SK-N-SH (cell line): Measurements from ENCODE around the gene SP3. TPM values are rescaled to one million over a fixed set of nuclear protein-coding genes. Genes with fewer than 3 reads are reported as not detected.

Experiments used
- CTCF ChIA-PET: fragments of 300-600, 350-600 bp; formaldehyde crosslinking; extraction: SDS; loops from one replicate; lab custom pipeline; 2021; lab: Yijun Ruan, JAX
- POLR2A ChIA-PET: fragments of 350-600 bp; sonication (Branson Sonifier 250); formaldehyde crosslinking; extraction: SDS; loops from one replicate; lab custom pipeline; 2020; ENCODE audit warnings: antibody characterized with exemption, inconsistent platforms; lab: Yijun Ruan, JAX
- DNase-seq: peaks from one replicate; pipeline ENCODE4 v3.0.0; 2012
- H2AFZ ChIP-seq: fragments of 200-600 bp; sonication (generic); 2 replicates; pipeline ENCODE4 v1.8.1; 2016; ENCODE audit warnings: antibody characterized with exemption, mild to moderate bottlenecking, low read depth
- H3F3A ChIP-seq: fragments of 200-600 bp; sonication (generic); replicated peaks from 2 replicates; pipeline ENCODE3; 2016; ENCODE audit warnings: antibody characterized with exemption, mild to moderate bottlenecking; ENCODE audit not compliant: insufficient read depth
- H3K27ac ChIP-seq, 2 experiments: fragments of 200-500 bp in 1 of 2; fragments of 200-600 bp in 1 of 2; sonication (Bioruptor generic) in 1 of 2; sonication (generic), shearing (Covaris generic) in 1 of 2; 2 replicates each; pipeline versions ENCODE4 v1.5.1 to v1.6.1; 2014 to 2016; ENCODE audit warnings: low read depth in 2 of 2, inconsistent platforms in 1 of 2, low read length in 1 of 2, mild to moderate bottlenecking in 1 of 2, mixed read lengths in 1 of 2
- H3K27me3 ChIP-seq: fragments of 200-600 bp; sonication (generic), shearing (Covaris generic); 2 replicates; pipeline ENCODE4 v1.6.1; 2016; ENCODE audit warnings: mixed run types; ENCODE audit not compliant: insufficient read depth
- H3K36me3 ChIP-seq, 2 experiments: fragments of 200-500 bp in 1 of 2; fragments of 200-600 bp in 1 of 2; sonication (Bioruptor generic) in 1 of 2; sonication (generic) in 1 of 2; replicated peaks in 1 of 2; 2 replicates each; pipeline versions ENCODE3 to v1.5.1; 2014 to 2016; ENCODE audit warnings: low read length in 1 of 2, mild to moderate bottlenecking in 1 of 2; ENCODE audit not compliant: insufficient read depth in 2 of 2, control insufficient read depth in 1 of 2
- H3K4me1 ChIP-seq, 2 experiments: fragments of 200-500 bp in 1 of 2; fragments of 200-600 bp in 1 of 2; sonication (Bioruptor generic) in 1 of 2; sonication (generic), shearing (Covaris generic) in 1 of 2; 2 replicates each; pipeline versions ENCODE4 v1.5.1 to v1.6.1; 2014 to 2016; ENCODE audit warnings: low read depth in 1 of 2, low read length in 1 of 2, mixed run types in 1 of 2; ENCODE audit not compliant: insufficient read depth in 2 of 2, control insufficient read depth in 1 of 2
- H3K4me2 ChIP-seq: fragments of 200-600 bp; sonication (generic), shearing (Covaris generic); 2 replicates; pipeline ENCODE4 v1.6.1; 2017; ENCODE audit warnings: mixed run types
- H3K4me3 ChIP-seq, 2 experiments: fragments of 200-500 bp in 1 of 2; fragments of 200-600 bp in 1 of 2; sonication (Bioruptor generic) in 1 of 2; sonication (generic), shearing (Covaris generic) in 1 of 2; 2 replicates each; pipeline versions ENCODE4 v1.5.1 to v1.8.1; 2014 to 2016; ENCODE audit warnings: low read depth in 2 of 2, inconsistent platforms in 1 of 2, low read length in 1 of 2, mild to moderate bottlenecking in 1 of 2, mixed read lengths in 1 of 2, moderate library complexity in 1 of 2
- H3K79me2 ChIP-seq: fragments of 200-600 bp; sonication (generic); 2 replicates; pipeline ENCODE4 v1.8.1; 2017; ENCODE audit warnings: mild to moderate bottlenecking; ENCODE audit not compliant: insufficient read depth
- H3K9ac ChIP-seq: fragments of 200-600 bp; sonication (generic); 2 replicates; pipeline ENCODE4 v1.6.1; 2017; ENCODE audit warnings: mixed run types
- H3K9me2 ChIP-seq: fragments of 200-600 bp; sonication (generic); 2 replicates; pipeline ENCODE4 v1.6.1; 2017; ENCODE audit warnings: mixed run types
- H3K9me3 ChIP-seq: fragments of 200-600 bp; sonication (generic); 2 replicates; pipeline ENCODE4 v1.6.1; 2017; ENCODE audit warnings: mixed run types, mild to moderate bottlenecking, moderate library complexity
- H4K20me1 ChIP-seq: fragments of 200-600 bp; sonication (generic); 2 replicates; pipeline ENCODE4 v1.6.1; 2017; ENCODE audit warnings: mild to moderate bottlenecking, mixed run types; ENCODE audit not compliant: insufficient read depth
- EZH2phosphoT487 ChIP-seq: fragments of 200-600 bp; sonication (generic); IDR thresholded peaks from 2 replicates; pipeline ENCODE4 v1.6.1; 2017; ENCODE audit warnings: low read depth, mixed run types, mild to moderate bottlenecking, antibody characterized with exemption, moderate library complexity, borderline replicate concordance
- FOSL2 ChIP-seq: IDR thresholded peaks from 2 replicates; pipeline ENCODE4 v1.4.0; 2012; ENCODE audit warnings: low read depth, mild to moderate bottlenecking, moderate library complexity, borderline replicate concordance
- FOXM1 ChIP-seq: IDR thresholded peaks from 2 replicates; pipeline ENCODE4 v1.4.0; 2012; ENCODE audit warnings: low read depth, mild to moderate bottlenecking
- GATA2 ChIP-seq: sonication (generic); formaldehyde crosslinking; IDR thresholded peaks from 2 replicates; pipeline ENCODE4 v1.5.0; 2020; ENCODE audit warnings: mild to moderate bottlenecking, missing genetic modification reagents
- NRF1 ChIP-seq: IDR thresholded peaks from 2 replicates; pipeline ENCODE4 v1.6.1; 2012; ENCODE audit warnings: low read depth, mild to moderate bottlenecking, low read length
- RFX5 ChIP-seq: IDR thresholded peaks from 2 replicates; pipeline ENCODE4 v1.6.1; 2012; ENCODE audit warnings: mild to moderate bottlenecking, improper control_type of control experiment, low read length
- RXRA ChIP-seq: IDR thresholded peaks from 2 replicates; pipeline ENCODE4 v1.4.0; 2012; ENCODE audit warnings: low read depth, mild to moderate bottlenecking, borderline replicate concordance
- TAF1 ChIP-seq: IDR thresholded peaks from 2 replicates; pipeline ENCODE4 v1.6.1; 2012; ENCODE audit warnings: low read depth, mild to moderate bottlenecking, low read length, moderate library complexity, borderline replicate concordance
- TCF12 ChIP-seq: IDR thresholded peaks from 2 replicates; pipeline ENCODE4 v1.4.0; 2012
- WGBS: methylation state at CpG from one replicate; pipeline ENCODE4 v1.1.6; 2017; ENCODE audit warnings: low lambda C conversion rate; 5-methylcytosine and 5-hydroxymethylcytosine counted together
- polyA plus RNA-seq, 3 experiments: library from polyadenylated mRNA; depleted of rRNA; stranded (reverse); fragments of >200 nt; gene quantifications; 2 replicates each; pipeline ENCODE4 v1.2.3, GENCODE V29; 2012
- TF ChIP-seq, protein P1 (sequence below): IDR thresholded peaks from 2 replicates; pipeline ENCODE4; 2012
- TF ChIP-seq, protein P2 (sequence below): fragments of 150-350 bp; IDR thresholded peaks from 2 replicates; pipeline ENCODE4 v1.6.1; 2016; ENCODE audit warnings: mild to moderate bottlenecking, low read depth, low read length
- TF ChIP-seq, protein P3 (sequence below): IDR thresholded peaks from 2 replicates; pipeline ENCODE4 v1.6.1; 2012; ENCODE audit warnings: mild to moderate bottlenecking, low read depth, low read length, moderate library complexity

Gene SP3
- polyA plus RNA-seq, 1 of the 3 experiments (the other 2 are of a cell fraction), result 23.1 TPM

DNA sequence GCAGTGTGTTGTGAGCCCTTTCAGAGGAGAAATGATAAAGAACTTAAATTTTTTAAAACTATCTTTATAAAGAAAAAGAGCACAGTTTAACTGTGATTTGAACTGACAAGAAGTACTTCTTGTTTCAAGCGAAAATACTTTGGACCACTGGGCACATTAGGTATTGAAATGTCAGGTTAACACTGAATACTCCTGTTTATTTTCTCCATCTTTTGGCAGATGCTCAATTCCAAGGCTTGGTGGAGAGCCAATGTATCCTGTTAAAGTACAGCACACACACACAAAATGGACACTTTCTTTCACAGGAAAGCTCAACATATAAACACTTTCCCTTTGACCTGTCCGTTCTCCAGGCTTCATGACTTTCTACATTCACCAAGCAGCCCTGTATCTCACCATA, 32.6 kb upstream of the SP3 start (continued):
- TF ChIP-seq, protein P1, sequence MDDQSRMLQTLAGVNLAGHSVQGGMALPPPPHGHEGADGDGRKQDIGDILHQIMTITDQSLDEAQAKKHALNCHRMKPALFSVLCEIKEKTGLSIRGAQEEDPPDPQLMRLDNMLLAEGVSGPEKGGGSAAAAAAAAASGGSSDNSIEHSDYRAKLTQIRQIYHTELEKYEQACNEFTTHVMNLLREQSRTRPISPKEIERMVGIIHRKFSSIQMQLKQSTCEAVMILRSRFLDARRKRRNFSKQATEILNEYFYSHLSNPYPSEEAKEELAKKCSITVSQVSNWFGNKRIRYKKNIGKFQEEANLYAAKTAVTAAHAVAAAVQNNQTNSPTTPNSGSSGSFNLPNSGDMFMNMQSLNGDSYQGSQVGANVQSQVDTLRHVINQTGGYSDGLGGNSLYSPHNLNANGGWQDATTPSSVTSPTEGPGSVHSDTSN, result no peak
- no peak for TF ChIP-seq RXRA

DNA sequence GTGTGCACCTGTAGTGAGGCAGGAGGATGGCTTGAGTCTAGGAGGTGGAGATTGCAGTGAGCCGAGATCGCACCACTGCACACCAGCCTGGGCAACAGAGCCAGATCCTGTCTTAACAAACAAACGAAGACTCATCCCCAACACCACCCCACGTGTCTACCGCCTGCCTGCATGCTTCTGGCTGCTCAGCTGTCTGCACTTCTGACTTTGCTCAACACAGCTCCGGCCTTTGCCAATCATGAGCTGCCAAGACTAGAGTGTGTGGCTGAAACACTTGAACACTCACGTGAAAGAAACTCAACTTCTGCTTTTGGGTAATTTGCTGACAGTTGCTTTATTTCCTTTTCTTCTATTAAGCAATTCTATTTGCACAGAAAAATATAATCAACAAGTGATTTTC, 32.1 kb upstream of the SP3 start:
- no peak overlapping the region for H3K27ac ChIP-seq
- H3K27me3 ChIP-seq, result no peaks in the 10 kb centered on the region
- H3K79me2 ChIP-seq, result no peaks in the 10 kb centered on the region
- no peak overlapping the region for H3K4me2 ChIP-seq
- ChIA-PET POLR2A (no interaction called here), CTCF (interaction anchor here (1.2 to 1.5 kb wide), 2 partner anchors 22 to 344 kb away, joined by 3 read pairs; no protein-coding TSS in a partner anchor)
- no peaks in the 10 kb centered on the region for H3K9me3 ChIP-seq
- no peaks in the 10 kb centered on the region for H3K36me3 ChIP-seq
- no peak overlapping the region for H2AFZ ChIP-seq
- no peak overlapping the region for H3K9ac ChIP-seq
- TF ChIP-seq, protein P1, result no peak
- TF ChIP-seq TAF1 (no peak), FOXM1 (no peak), EZH2phosphoT487 (no peak), RFX5 (no peak), NRF1 (no peak)
- TF ChIP-seq, protein P2, sequence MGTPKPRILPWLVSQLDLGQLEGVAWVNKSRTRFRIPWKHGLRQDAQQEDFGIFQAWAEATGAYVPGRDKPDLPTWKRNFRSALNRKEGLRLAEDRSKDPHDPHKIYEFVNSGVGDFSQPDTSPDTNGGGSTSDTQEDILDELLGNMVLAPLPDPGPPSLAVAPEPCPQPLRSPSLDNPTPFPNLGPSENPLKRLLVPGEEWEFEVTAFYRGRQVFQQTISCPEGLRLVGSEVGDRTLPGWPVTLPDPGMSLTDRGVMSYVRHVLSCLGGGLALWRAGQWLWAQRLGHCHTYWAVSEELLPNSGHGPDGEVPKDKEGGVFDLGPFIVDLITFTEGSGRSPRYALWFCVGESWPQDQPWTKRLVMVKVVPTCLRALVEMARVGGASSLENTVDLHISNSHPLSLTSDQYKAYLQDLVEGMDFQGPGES, result no peak
- no peak for DNase-seq
- no peaks in the 10 kb centered on the region for H4K20me1 ChIP-seq
- H3K4me3 ChIP-seq, result no peak overlapping the region
- H3F3A ChIP-seq, result no peaks in the 10 kb centered on the region
- peaks cover 0 to 6% of the 10 kb centered on the region in 2 experiments; a peak in 1 of 4 replicates for H3K4me1 ChIP-seq
- H3K9me2 ChIP-seq, result no peaks in the 10 kb centered on the region
- WGBS, result 88% methylated on average over 7 of the region's 7 CpGs

DNA sequence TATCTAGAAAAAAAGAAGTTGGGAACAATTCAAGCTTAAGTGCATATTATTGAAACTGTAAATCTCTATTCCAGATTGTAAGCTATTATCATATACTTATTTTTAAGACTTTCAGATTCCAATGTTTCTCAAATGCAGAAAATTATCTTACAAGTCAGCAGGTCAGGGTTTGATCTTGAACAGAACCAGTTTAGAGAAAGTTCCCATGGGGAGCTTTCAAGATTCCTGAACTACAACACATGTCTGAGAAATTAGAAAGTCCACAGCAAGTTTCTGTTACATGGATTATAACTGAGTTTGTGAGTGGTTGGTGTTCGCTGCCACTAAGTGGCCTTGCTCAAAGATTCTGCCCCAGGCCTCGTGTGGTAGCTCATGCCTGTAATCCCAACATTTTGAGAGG, 31.6 kb upstream of the SP3 start:
- H3K9me2 ChIP-seq, result no peaks in the 10 kb centered on the region
- no peak overlapping the region for H3K4me3 ChIP-seq
- CTCF ChIA-PET, result interaction anchor here (0.8 to 1.5 kb wide), 4 partner anchors 12 to 345 kb away, joined by 3 read pairs; no protein-coding TSS in a partner anchor
- H3K27me3 ChIP-seq, result no peaks in the 10 kb centered on the region
- H3K4me1 ChIP-seq, result peaks cover 0 to 10% of the 10 kb centered on the region in 2 experiments; a peak in 2 of 4 replicates
- no peak for DNase-seq
- H2AFZ ChIP-seq, result no peak overlapping the region
- no peaks in the 10 kb centered on the region for H3K79me2 ChIP-seq
- 59% methylated on average over 2 of the region's 2 CpGs for WGBS
- H4K20me1 ChIP-seq, result no peaks in the 10 kb centered on the region
- no peaks in the 10 kb centered on the region for H3K36me3 ChIP-seq
- POLR2A ChIA-PET, result no interaction called here
- H3K27ac ChIP-seq, result no peak overlapping the region
- H3K9ac ChIP-seq, result no peak overlapping the region
- H3K9me3 ChIP-seq, result no peaks in the 10 kb centered on the region
- no peaks in the 10 kb centered on the region for H3F3A ChIP-seq
- TF ChIP-seq RXRA, result no peak
- TF ChIP-seq FOSL2, result no peak
- TF ChIP-seq, protein P3, sequence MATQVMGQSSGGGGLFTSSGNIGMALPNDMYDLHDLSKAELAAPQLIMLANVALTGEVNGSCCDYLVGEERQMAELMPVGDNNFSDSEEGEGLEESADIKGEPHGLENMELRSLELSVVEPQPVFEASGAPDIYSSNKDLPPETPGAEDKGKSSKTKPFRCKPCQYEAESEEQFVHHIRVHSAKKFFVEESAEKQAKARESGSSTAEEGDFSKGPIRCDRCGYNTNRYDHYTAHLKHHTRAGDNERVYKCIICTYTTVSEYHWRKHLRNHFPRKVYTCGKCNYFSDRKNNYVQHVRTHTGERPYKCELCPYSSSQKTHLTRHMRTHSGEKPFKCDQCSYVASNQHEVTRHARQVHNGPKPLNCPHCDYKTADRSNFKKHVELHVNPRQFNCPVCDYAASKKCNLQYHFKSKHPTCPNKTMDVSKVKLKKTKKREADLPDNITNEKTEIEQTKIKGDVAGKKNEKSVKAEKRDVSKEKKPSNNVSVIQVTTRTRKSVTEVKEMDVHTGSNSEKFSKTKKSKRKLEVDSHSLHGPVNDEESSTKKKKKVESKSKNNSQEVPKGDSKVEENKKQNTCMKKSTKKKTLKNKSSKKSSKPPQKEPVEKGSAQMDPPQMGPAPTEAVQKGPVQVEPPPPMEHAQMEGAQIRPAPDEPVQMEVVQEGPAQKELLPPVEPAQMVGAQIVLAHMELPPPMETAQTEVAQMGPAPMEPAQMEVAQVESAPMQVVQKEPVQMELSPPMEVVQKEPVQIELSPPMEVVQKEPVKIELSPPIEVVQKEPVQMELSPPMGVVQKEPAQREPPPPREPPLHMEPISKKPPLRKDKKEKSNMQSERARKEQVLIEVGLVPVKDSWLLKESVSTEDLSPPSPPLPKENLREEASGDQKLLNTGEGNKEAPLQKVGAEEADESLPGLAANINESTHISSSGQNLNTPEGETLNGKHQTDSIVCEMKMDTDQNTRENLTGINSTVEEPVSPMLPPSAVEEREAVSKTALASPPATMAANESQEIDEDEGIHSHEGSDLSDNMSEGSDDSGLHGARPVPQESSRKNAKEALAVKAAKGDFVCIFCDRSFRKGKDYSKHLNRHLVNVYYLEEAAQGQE, result no peak
- TF ChIP-seq GATA2 (CRISPR knock-in tag), result no peak
- no peak for TF ChIP-seq TCF12
- H3K4me2 ChIP-seq, result no peak overlapping the region
